ENCODE results near the gene TRIL. TPM values are rescaled to one million over a fixed set of nuclear protein-coding genes. Genes with fewer than 3 reads are reported as not detected.

The TRIL gene
- total and polyA plus RNA-seq, 2 of the 13 experiments (the other 11 are each of a cell fraction or from before 2014, with no cell fraction given), result 0.18 to 0.40 TPM

DNA sequence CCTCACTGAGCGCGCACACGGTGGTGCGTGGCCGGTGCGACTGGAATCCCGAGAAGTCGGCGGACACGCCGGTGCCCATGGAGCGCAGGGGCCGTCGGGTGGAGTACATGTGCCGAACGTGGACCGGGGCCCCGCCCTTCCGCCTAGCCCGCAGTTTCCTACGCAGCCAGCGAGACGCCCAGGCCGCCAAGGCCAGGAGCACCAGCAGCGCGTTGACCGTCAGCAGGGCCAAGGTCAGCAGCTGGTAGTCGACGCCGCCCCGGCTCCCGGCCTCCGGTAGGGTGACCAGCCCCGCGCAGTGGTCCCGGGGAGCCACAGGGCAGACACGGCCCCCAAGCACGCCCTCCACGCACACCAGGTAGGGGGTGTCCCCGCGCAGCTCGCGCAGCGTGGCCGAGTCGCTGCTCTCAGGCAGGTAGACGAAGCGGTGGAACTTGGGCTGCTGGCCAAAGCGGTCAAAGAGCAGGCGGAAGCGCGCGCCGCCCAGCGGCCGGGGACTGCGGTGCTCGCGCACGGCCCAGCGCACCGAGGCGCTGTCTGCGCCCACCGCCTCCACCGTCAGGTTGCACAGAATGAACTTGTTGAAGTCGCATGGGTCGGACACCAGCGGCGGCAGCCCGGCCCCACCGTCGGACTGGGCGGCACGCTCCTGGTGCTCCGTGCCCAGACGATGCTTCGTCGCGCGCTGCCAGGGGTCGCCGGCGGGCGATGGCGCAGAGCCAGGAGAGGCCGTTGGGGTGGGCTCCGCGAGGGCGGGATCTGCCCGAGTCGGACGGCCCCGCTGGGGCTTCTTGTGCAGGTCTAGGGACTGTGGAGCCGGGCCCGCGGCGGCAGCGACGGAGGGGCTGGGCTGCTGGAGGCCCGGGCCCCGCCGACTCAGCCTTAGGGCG lies 2.2 kb downstream of the TRIL start (continued):
- peak; percentile 98 for TF ChIP-seq ZNF563 (CRISPR knock-in tag; IDR thresholded peaks at IDR 0.05)
- TF ChIP-seq REPIN1 (CRISPR knock-in tag; IDR thresholded peaks at IDR 0.05; ENCODE audit: borderline replicate concordance, low read depth), result peak; percentile 91
- TF ChIP-seq, protein P1, sequence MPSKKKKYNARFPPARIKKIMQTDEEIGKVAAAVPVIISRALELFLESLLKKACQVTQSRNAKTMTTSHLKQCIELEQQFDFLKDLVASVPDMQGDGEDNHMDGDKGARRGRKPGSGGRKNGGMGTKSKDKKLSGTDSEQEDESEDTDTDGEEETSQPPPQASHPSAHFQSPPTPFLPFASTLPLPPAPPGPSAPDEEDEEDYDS (CRISPR knock-in tag; IDR thresholded peaks at IDR 0.05), result no peak; the same call in 1 of the 2 replicates
- peak; percentile 70 for TF ChIP-seq ZNF121 (CRISPR knock-in tag; IDR thresholded peaks at IDR 0.05)
- TF ChIP-seq ZNF124 (CRISPR knock-in tag; IDR thresholded peaks at IDR 0.05), result peak; percentile 25; the same call in 1 of the 2 replicates
- TF ChIP-seq ZNF564 (CRISPR knock-in tag; IDR thresholded peaks at IDR 0.05), result peak; percentile 87
- peak; percentile 64 for TF ChIP-seq SAFB2 (CRISPR knock-in tag; IDR thresholded peaks at IDR 0.05; ENCODE audit: borderline replicate concordance, low read depth)
- TF ChIP-seq, protein P2, sequence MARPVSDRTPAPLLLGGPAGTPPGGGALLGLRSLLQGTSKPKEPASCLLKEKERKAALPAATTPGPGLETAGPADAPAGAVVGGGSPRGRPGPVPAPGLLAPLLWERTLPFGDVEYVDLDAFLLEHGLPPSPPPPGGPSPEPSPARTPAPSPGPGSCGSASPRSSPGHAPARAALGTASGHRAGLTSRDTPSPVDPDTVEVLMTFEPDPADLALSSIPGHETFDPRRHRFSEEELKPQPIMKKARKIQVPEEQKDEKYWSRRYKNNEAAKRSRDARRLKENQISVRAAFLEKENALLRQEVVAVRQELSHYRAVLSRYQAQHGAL (CRISPR knock-in tag; IDR thresholded peaks at IDR 0.05; ENCODE audit: not compliant biosample characterization), result no peak
- TF ChIP-seq NPAS2 (CRISPR knock-in tag; IDR thresholded peaks at IDR 0.05; ENCODE audit: borderline replicate concordance), result no peak
- peak; percentile 81 for TF ChIP-seq MED1 (CRISPR knock-in tag; IDR thresholded peaks at IDR 0.05)
- 0 out of 2 replicates have a peak, but pooled peaks have one; percentile 61 for TF ChIP-seq TOE1 (CRISPR knock-in tag; IDR thresholded peaks at IDR 0.05)
- peak; percentile 68; the same call in 1 of the 2 replicates for TF ChIP-seq PRMT3 (CRISPR knock-in tag; IDR thresholded peaks at IDR 0.05; ENCODE audit: borderline replicate concordance, low read depth)
- TF ChIP-seq, protein P3, sequence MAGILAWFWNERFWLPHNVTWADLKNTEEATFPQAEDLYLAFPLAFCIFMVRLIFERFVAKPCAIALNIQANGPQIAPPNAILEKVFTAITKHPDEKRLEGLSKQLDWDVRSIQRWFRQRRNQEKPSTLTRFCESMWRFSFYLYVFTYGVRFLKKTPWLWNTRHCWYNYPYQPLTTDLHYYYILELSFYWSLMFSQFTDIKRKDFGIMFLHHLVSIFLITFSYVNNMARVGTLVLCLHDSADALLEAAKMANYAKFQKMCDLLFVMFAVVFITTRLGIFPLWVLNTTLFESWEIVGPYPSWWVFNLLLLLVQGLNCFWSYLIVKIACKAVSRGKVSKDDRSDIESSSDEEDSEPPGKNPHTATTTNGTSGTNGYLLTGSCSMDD (CRISPR knock-in tag; IDR thresholded peaks at IDR 0.05), result no peak
- peak; percentile 56; the same call in 1 of the 2 replicates for TF ChIP-seq JUN (CRISPR knock-in tag; IDR thresholded peaks at IDR 0.05)
- no peak; the same call in 1 of the 2 replicates for TF ChIP-seq GATAD1 (CRISPR knock-in tag; IDR thresholded peaks at IDR 0.05)
- peak; percentile 96 for TF ChIP-seq NR1H2 (CRISPR knock-in tag; IDR thresholded peaks at IDR 0.05; ENCODE audit: borderline replicate concordance, low read depth)
- peak; percentile 96 for TF ChIP-seq ZNF224 (CRISPR knock-in tag; IDR thresholded peaks at IDR 0.05)
- TF ChIP-seq, protein P4, sequence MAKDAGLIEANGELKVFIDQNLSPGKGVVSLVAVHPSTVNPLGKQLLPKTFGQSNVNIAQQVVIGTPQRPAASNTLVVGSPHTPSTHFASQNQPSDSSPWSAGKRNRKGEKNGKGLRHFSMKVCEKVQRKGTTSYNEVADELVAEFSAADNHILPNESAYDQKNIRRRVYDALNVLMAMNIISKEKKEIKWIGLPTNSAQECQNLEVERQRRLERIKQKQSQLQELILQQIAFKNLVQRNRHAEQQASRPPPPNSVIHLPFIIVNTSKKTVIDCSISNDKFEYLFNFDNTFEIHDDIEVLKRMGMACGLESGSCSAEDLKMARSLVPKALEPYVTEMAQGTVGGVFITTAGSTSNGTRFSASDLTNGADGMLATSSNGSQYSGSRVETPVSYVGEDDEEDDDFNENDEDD (CRISPR knock-in tag; IDR thresholded peaks at IDR 0.05; ENCODE audit: borderline replicate concordance), result peak; percentile 91
- peak; percentile 98 for TF ChIP-seq ZNF138 (CRISPR knock-in tag; IDR thresholded peaks at IDR 0.05; ENCODE audit: low read depth)
- TF ChIP-seq NR2C2 (CRISPR knock-in tag; IDR thresholded peaks at IDR 0.05; ENCODE audit: borderline replicate concordance), result peak; percentile 83
- TF ChIP-seq ZNF44 (CRISPR knock-in tag; IDR thresholded peaks at IDR 0.05), result peak; percentile 78
- TF ChIP-seq SRSF1 (optimal IDR thresholded peaks at IDR 0.05; ENCODE audit: low read depth, low read length), result no peak
- TF ChIP-seq, protein P5, sequence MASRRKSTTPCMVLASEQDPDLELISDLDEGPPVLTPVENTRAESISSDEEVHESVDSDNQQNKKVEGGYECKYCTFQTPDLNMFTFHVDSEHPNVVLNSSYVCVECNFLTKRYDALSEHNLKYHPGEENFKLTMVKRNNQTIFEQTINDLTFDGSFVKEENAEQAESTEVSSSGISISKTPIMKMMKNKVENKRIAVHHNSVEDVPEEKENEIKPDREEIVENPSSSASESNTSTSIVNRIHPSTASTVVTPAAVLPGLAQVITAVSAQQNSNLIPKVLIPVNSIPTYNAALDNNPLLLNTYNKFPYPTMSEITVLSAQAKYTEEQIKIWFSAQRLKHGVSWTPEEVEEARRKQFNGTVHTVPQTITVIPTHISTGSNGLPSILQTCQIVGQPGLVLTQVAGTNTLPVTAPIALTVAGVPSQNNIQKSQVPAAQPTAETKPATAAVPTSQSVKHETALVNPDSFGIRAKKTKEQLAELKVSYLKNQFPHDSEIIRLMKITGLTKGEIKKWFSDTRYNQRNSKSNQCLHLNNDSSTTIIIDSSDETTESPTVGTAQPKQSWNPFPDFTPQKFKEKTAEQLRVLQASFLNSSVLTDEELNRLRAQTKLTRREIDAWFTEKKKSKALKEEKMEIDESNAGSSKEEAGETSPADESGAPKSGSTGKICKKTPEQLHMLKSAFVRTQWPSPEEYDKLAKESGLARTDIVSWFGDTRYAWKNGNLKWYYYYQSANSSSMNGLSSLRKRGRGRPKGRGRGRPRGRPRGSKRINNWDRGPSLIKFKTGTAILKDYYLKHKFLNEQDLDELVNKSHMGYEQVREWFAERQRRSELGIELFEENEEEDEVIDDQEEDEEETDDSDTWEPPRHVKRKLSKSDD (CRISPR knock-in tag; IDR thresholded peaks at IDR 0.05; ENCODE audit: low read depth), result 0 out of 2 replicates have a peak, but pooled peaks have one; percentile 68

Measured in HepG2 (cell line).